Neutrophil (primary cell): ENCODE measurements around the gene SHISA9.

ENCODE experiments used
- H3K27ac ChIP-seq: fragments of 200-600 bp; sonication (generic); 2 replicates; pipeline ENCODE4 v1.5.1; 2016; ENCODE audit warnings: mild to moderate bottlenecking, moderate library complexity
- H3K27me3 ChIP-seq: fragments of 200-600 bp; sonication (generic); 2 replicates; pipeline ENCODE4 v1.6.0; 2016; ENCODE audit warnings: mild to moderate bottlenecking
- H3K36me3 ChIP-seq: fragments of 200-600 bp; sonication (generic); 2 replicates; pipeline ENCODE4 v1.5.1; 2017
- H3K4me1 ChIP-seq, 2 experiments: fragments of 200-600 bp in 1 of 2; sonication (generic) in 1 of 2; 1 replicate in 1 of 2; 2 replicates in 1 of 2; pipeline versions ENCODE4 v1.5.1 to v1.6.1; 2013 to 2016; ENCODE audit warnings: low read depth in 1 of 2, low read length in 1 of 2, mild to moderate bottlenecking in 1 of 2, moderate library complexity in 1 of 2; ENCODE audit not compliant: control insufficient read depth in 1 of 2, insufficient read depth in 1 of 2
- H3K4me3 ChIP-seq, 2 experiments: fragments of 200-600 bp in 1 of 2; sonication (generic) in 1 of 2; 1 replicate in 1 of 2; 2 replicates in 1 of 2; pipeline ENCODE4 v1.5.1; 2013 to 2016; ENCODE audit warnings: low read depth in 1 of 2, low read length in 1 of 2, mild to moderate bottlenecking in 1 of 2, moderate library complexity in 1 of 2
- H3K9me3 ChIP-seq: fragments of 200-600 bp; sonication (generic); 2 replicates; pipeline ENCODE4 v1.5.1; 2016
- CTCF ChIP-seq: fragments of 200-600 bp; sonication (generic); IDR thresholded peaks from 2 replicates; pipeline ENCODE4 v1.5.1; 2016; ENCODE audit warnings: antibody characterized with exemption

SHISA9 gene

GRCh38 chr16:13029786-13030185 lies 128.4 kb downstream of the SHISA9 start:
- Histone ChIP-seq H3K4me3 (no peak overlapping the region), H3K36me3 (no peaks in the 10 kb centered on the region), H3K4me1 (no peaks in the 10 kb centered on the region), H3K27me3 (no peaks in the 10 kb centered on the region), H3K9me3 (no peaks in the 10 kb centered on the region), H3K27ac (no peak overlapping the region)
- no peak for TF ChIP-seq CTCF

GRCh38 chr16:13030769-13031168 lies 129.4 kb downstream of the SHISA9 start:
- Histone ChIP-seq H3K4me3 (no peak overlapping the region), H3K9me3 (no peaks in the 10 kb centered on the region), H3K36me3 (no peaks in the 10 kb centered on the region), H3K27me3 (no peaks in the 10 kb centered on the region), H3K4me1 (no peaks in the 10 kb centered on the region), H3K27ac (no peak overlapping the region)
- TF ChIP-seq CTCF: no peak

GRCh38 chr16:13032911-13033310 lies 131.5 kb downstream of the SHISA9 start:
- H3K9me3 ChIP-seq: no peaks in the 10 kb centered on the region
- TF ChIP-seq CTCF: no peak

GRCh38 chr16:13036600-13036999 lies 135.2 kb downstream of the SHISA9 start:
- no peak overlapping the region for H3K4me3 ChIP-seq
- TF ChIP-seq CTCF: no peak
- no peaks in the 10 kb centered on the region for H3K36me3 ChIP-seq
- no peak overlapping the region for H3K27ac ChIP-seq
- no peaks in the 10 kb centered on the region for H3K9me3 ChIP-seq
- no peaks in the 10 kb centered on the region for H3K4me1 ChIP-seq
- no peaks in the 10 kb centered on the region for H3K27me3 ChIP-seq

More at GRCh38 chr16:13032911-13033310, 131.5 kb downstream of the SHISA9 start:
- Histone ChIP-seq H3K4me3 (no peak overlapping the region), H3K4me1 (no peaks in the 10 kb centered on the region), H3K27ac (no peak overlapping the region), H3K27me3 (no peaks in the 10 kb centered on the region), H3K36me3 (no peaks in the 10 kb centered on the region)

- Histone ChIP-seq H3K27ac (no peak overlapping the region), H3K36me3 (no peaks in the 10 kb centered on the region), H3K4me3 (no peak overlapping the region), H3K4me1 (no peaks in the 10 kb centered on the region), H3K27me3 (no peaks in the 10 kb centered on the region), H3K9me3 (no peaks in the 10 kb centered on the region)
- TF ChIP-seq CTCF: no peak
Measured at GRCh38 chr16:13038591-13038990, 137.2 kb downstream of the SHISA9 start.

GRCh38 chr16:13039526-13039925 lies 138.1 kb downstream of the SHISA9 start:
- H3K27ac ChIP-seq: no peak overlapping the region
- no peak overlapping the region for H3K4me3 ChIP-seq
- no peaks in the 10 kb centered on the region for H3K9me3 ChIP-seq
- no peaks in the 10 kb centered on the region for H3K27me3 ChIP-seq
- TF ChIP-seq CTCF: no peak
- H3K36me3 ChIP-seq: no peaks in the 10 kb centered on the region
- H3K4me1 ChIP-seq: no peaks in the 10 kb centered on the region
